Caco-2 (cell line): Measurements from ENCODE around the gene HPDL. TPM values are rescaled to one million over a fixed set of nuclear protein-coding genes. Genes with fewer than 3 reads are reported as not detected.
"Not testable (repeated sequence)": the region's sequence is repeated elsewhere in the genome, so short reads cannot be mapped to it uniquely, and the experiment has no call there.

Source experiments
- Bru-seq: library from RNA; stranded (reverse); fragments of 400-500 nt; gene quantifications from one replicate; lab custom pipeline; 2021; lab: Mats Ljungman, UMichigan
- BruChase-seq, 2 experiments: library from RNA; stranded (reverse); fragments of 400-500 nt; gene quantifications; one replicate each; lab custom pipeline; 2021; lab: Mats Ljungman, UMichigan
- BruUV-seq: library from RNA; stranded (reverse); fragments of 400-500 nt; replicated peaks from 2 replicates; lab custom pipeline; 2021; lab: Mats Ljungman, UMichigan
- CTCF ChIA-PET: fragments of 300-600 bp; sonication (Branson Sonifier 250); formaldehyde crosslinking; loops from one replicate; lab custom pipeline; 2022; ENCODE audit warnings: antibody characterized with exemption; lab: Charles Lee
- POLR2A ChIA-PET: fragments of 300-600 bp; sonication (Branson Sonifier 250); formaldehyde crosslinking; loops from one replicate; lab custom pipeline; 2022; ENCODE audit warnings: antibody characterized with exemption; lab: Charles Lee
- DNase-seq, 2 experiments: peaks; one replicate each; pipeline versions ENCODE4 v3.0.0 to v3.0.0-alpha.2; 2020 to 2022
- H3K27me3 ChIP-seq: replicated peaks from 2 replicates; pipeline ENCODE4 v1.6.0; 2011; ENCODE audit warnings: low read length; ENCODE audit not compliant: control insufficient read depth, insufficient read depth
- H3K36me3 ChIP-seq: 2 replicates; pipeline ENCODE4 v1.5.1; 2011; ENCODE audit warnings: low read length; ENCODE audit not compliant: control insufficient read depth, insufficient read depth
- H3K4me1 ChIP-seq: fragments of 250-450 bp; sonication (Bioruptor Pico); 2 replicates; pipeline ENCODE4 v1.5.1; 2020; ENCODE audit warnings: mild to moderate bottlenecking
- H3K4me3 ChIP-seq: 2 replicates; pipeline ENCODE4 v1.5.1; 2011; ENCODE audit warnings: low read depth, mild to moderate bottlenecking, control low read depth, low read length
- H3K9me3 ChIP-seq: fragments of 250-450 bp; sonication (Bioruptor Pico); 2 replicates; pipeline ENCODE4 v1.5.1; 2020; ENCODE audit warnings: mild to moderate bottlenecking, moderate library complexity
- H3K27ac Mint-ChIP-seq: one replicate; pipeline ENCODE4 v1.8.0; 2022; ENCODE audit warnings: mixed read lengths; ENCODE audit not compliant: unreplicated experiment
- H3K27me3 Mint-ChIP-seq: one replicate; pipeline ENCODE4 v1.8.0; 2022; ENCODE audit warnings: mixed read lengths; ENCODE audit not compliant: insufficient read depth, unreplicated experiment
- H3K36me3 Mint-ChIP-seq: one replicate; pipeline ENCODE4 v1.8.0; 2022; ENCODE audit warnings: mild to moderate bottlenecking, mixed read lengths; ENCODE audit not compliant: insufficient read depth, unreplicated experiment
- H3K4me1 Mint-ChIP-seq: one replicate; pipeline ENCODE4 v1.8.0; 2022; ENCODE audit warnings: low read depth, mixed read lengths; ENCODE audit not compliant: unreplicated experiment
- H3K4me3 Mint-ChIP-seq: one replicate; pipeline ENCODE4 v1.8.0; 2022; ENCODE audit warnings: mild to moderate bottlenecking, moderate library complexity, mixed read lengths; ENCODE audit not compliant: unreplicated experiment
- H3K9me3 Mint-ChIP-seq: one replicate; pipeline ENCODE4 v1.8.0; 2022; ENCODE audit warnings: mixed read lengths; ENCODE audit not compliant: unreplicated experiment
- intact Hi-C: fragments of 100-400 bp; cut with micrococcal nuclease; formaldehyde crosslinking; loops from one replicate; pipeline ENCODE4 v1.10.0; 2022; ENCODE audit not compliant: unreplicated experiment
- long read RNA-seq: library from polyadenylated mRNA; stranded (forward); transcript quantifications from one replicate; pipeline ENCODE4 v2.0.0, GENCODE V29; 2022
- total RNA-seq: library from RNA; stranded (reverse); gene quantifications from 2 replicates; pipeline ENCODE4 v1.2.3, GENCODE V29; 2022
- TF ChIP-seq, protein P1 (sequence below), 2 experiments: fragments of 200-600 bp in 1 of 2; IDR thresholded peaks; 1 replicate in 1 of 2; 2 replicates in 1 of 2; pipeline versions ENCODE4 v1.5.1 to v1.8.0; 2011 to 2022; ENCODE audit warnings: antibody characterized with exemption in 1 of 2, control low read depth in 1 of 2, inconsistent platforms in 1 of 2, low read depth in 1 of 2, low read length in 1 of 2, mild to moderate bottlenecking in 1 of 2, moderate library complexity in 1 of 2; ENCODE audit not compliant: insufficient read depth in 1 of 2, severe bottlenecking in 1 of 2, unreplicated experiment in 1 of 2

Gene HPDL
- total RNA-seq, result 78.2 and 90.6 TPM in 2 replicates
- percentile 91 among the genes with signal in this experiment for Bru-seq, nascent RNA
- BruChase-seq, experiment 1, labeled RNA remaining after a 2-hour chase, result percentile 97 among the genes with signal in this experiment
- BruChase-seq, experiment 2, labeled RNA remaining after a 6-hour chase, result percentile 86 among the genes with signal in this experiment
- long read RNA-seq, transcript HPDL-201 (1 exons, 1,629 nt), result major isoform, 123 of 123 reads
- long read RNA-seq, partial matches to known transcripts, result 0 of 123 reads
- long read RNA-seq, other reads (novel, unspliced or antisense), result 0 of 123 reads

DNA sequence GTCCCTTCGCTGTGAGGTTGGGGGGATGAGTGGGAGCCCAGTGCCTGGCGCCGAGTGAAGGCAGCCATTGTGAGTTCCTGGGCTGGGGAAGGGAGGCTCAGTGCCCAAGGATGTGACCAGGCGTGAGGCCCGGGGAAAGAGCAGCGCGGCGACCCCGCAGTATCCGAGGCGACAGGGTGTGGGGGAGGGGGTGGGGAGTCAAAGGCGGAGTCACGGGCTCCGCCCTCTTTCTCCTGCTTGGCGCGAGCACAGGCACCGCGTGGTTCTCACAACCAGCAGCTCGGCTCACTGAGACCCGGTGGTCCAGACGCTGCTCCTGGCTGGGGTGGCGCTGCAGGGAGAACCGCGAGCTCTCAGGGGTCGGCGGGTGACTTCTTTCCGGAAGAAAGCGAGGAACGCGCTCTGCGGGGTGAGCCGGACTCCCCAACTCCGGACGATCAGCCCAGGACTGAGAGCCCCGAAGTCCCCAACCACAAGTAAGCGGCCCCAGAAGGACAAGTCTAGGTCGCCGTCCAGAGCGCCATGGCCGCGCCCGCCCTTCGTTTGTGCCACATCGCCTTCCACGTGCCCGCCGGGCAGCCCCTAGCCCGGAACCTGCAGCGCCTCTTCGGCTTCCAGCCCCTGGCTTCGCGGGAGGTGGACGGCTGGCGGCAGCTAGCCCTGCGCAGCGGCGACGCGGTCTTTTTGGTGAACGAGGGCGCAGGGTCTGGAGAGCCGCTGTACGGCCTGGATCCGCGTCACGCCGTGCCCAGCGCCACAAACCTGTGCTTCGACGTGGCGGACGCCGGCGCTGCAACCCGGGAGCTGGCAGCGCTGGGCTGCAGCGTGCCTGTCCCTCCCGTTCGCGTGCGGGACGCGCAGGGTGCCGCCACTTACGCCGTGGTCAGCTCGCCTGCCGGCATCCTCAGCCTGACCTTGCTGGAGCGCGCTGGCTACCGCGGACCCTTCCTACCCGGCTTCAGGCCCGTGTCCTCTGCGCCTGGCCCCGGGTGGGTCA, at the start of gene HPDL:
Gene HPDL, plus strand, starts transcription at position 269 of the 997 bp plus-strand sequence. Its CDS starts 254 bp downstream, at position 523.
- POLR2A ChIA-PET, result interaction anchor here (1.0 to 4.6 kb wide), 8 partner anchors 9 to 507 kb away, joined by 3 to 68 read pairs (median 5); partner anchors contain the start of genes MUTYH, TESK2 and TOE1
- no peaks in the 10 kb centered on the region for H3K27me3 Mint-ChIP-seq

DNA sequence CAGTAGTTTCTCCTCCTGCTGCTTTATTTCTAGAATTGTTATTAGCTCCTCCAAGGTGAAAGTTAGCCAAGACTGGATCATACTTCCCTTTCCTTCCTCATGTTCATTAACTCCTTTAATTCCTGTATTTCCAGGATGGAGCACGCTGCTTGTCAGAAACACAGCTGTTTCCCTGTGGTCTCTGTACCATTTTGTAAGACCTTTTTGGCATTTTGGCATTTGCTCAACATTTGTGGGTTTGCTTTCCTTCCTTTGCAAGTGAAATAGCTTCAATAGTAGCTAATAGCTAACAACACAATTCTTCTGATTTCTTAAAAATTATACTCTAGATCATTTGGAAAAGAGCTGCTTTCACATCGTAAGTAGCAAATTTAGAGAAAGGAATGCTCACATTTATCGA, 44.3 kb upstream of the HPDL start:
- Mint-ChIP-seq H3K27ac (no peak overlapping the region), H3K9me3 (peaks cover 19% of the 10 kb centered on the region), H3K4me3 (no peak overlapping the region), H3K4me1 (no peaks in the 10 kb centered on the region), H3K27me3 (peaks cover 6% of the 10 kb centered on the region), H3K36me3 (no peaks in the 10 kb centered on the region)
- H3K4me3 ChIP-seq, result no peak overlapping the region
- no peaks in the 10 kb centered on the region for H3K4me1 ChIP-seq
- ChIA-PET POLR2A (no interaction called here), CTCF (interaction anchor here (0.8 kb wide), 1 partner anchor 92 kb away, joined by 7 read pairs; no protein-coding TSS in a partner anchor)
- H3K9me3 ChIP-seq, result no peaks in the 10 kb centered on the region
- no TSS peak for BruUV-seq
- TF ChIP-seq, protein P1, sequence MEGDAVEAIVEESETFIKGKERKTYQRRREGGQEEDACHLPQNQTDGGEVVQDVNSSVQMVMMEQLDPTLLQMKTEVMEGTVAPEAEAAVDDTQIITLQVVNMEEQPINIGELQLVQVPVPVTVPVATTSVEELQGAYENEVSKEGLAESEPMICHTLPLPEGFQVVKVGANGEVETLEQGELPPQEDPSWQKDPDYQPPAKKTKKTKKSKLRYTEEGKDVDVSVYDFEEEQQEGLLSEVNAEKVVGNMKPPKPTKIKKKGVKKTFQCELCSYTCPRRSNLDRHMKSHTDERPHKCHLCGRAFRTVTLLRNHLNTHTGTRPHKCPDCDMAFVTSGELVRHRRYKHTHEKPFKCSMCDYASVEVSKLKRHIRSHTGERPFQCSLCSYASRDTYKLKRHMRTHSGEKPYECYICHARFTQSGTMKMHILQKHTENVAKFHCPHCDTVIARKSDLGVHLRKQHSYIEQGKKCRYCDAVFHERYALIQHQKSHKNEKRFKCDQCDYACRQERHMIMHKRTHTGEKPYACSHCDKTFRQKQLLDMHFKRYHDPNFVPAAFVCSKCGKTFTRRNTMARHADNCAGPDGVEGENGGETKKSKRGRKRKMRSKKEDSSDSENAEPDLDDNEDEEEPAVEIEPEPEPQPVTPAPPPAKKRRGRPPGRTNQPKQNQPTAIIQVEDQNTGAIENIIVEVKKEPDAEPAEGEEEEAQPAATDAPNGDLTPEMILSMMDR (IDR thresholded peaks at IDR 0.05; ENCODE audit: insufficient read depth in 1 of 2, low read depth in 1 of 2, low read length in 1 of 2, severe bottlenecking in 1 of 2, unreplicated experiment in 1 of 2), result no peak
- H3K36me3 ChIP-seq, result no peaks in the 10 kb centered on the region
- intact Hi-C loops, result no loop called here
- H3K27me3 ChIP-seq, result no peaks in the 10 kb centered on the region
- no peak for DNase-seq

More for the DNA sequence above, at the start of gene HPDL:
- TSS peak; percentile 67 for BruUV-seq
- TF ChIP-seq, protein P1 (IDR thresholded peaks at IDR 0.05; ENCODE audit: insufficient read depth in 1 of 2, low read depth in 1 of 2, low read length in 1 of 2, severe bottlenecking in 1 of 2, unreplicated experiment in 1 of 2), result peak in 1 of 2 experiments; percentile 6
- H3K4me1 Mint-ChIP-seq, result peaks cover 16% of the 10 kb centered on the region
- peak within 1 kb of the TSS; percentile 98 for H3K4me3 ChIP-seq
- CTCF ChIA-PET, result interaction anchor here (1.2 to 1.9 kb wide), 2 partner anchors 23 to 315 kb away, joined by 4 to 14 read pairs; partner anchors contain the start of gene UROD
- H3K9me3 Mint-ChIP-seq, result no peaks in the 10 kb centered on the region
- peak within 1 kb of the TSS; percentile 89 for H3K4me3 Mint-ChIP-seq
- H3K9me3 ChIP-seq, result no peaks in the 10 kb centered on the region
- no peaks in the 10 kb centered on the region for H3K27me3 ChIP-seq
- H3K36me3 Mint-ChIP-seq, result peaks cover 53% of the 10 kb centered on the region
- peak; percentile 88 to 91 for DNase-seq
- H3K27ac Mint-ChIP-seq, result peak within 1 kb of the TSS; percentile 93
- peaks cover 36% of the 10 kb centered on the region for H3K4me1 ChIP-seq
- intact Hi-C loops, result no loop called here
- H3K36me3 ChIP-seq, result peaks cover 2% of the 10 kb centered on the region; the same call in 1 of the 2 replicates

DNA sequence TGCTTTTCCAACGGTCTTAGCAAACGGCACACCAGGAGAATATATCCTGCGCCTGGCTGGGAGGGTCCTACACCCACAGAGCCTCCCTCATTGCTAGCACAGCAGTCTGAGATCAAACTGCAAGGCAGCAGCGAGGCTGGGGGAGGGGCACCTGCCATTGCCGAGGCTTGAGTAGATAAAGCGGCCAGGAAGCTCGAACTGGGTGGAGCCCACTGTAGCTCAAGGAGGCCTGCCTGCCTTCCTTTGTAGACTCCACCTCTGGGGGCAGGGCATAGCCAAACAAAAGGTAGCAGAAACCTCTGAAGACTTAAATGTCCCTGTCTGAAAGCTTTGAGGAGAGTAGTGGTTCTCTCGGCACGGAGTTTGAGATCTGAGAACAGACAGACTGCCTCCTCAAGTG, 41.8 kb upstream of the HPDL start:
- CTCF ChIA-PET, H3K4me3 ChIP-seq, H3K27me3 ChIP-seq, H3K9me3 ChIP-seq, H3K4me3 Mint-ChIP-seq, DNase-seq, H3K4me1 ChIP-seq, H3K27ac Mint-ChIP-seq, H3K27me3 Mint-ChIP-seq, H3K36me3 Mint-ChIP-seq, POLR2A ChIA-PET, BruUV-seq, H3K36me3 ChIP-seq, intact Hi-C loops, H3K4me1 Mint-ChIP-seq: not testable (repeated sequence)
- H3K9me3 Mint-ChIP-seq, result peaks cover 19% of the 10 kb centered on the region

DNA sequence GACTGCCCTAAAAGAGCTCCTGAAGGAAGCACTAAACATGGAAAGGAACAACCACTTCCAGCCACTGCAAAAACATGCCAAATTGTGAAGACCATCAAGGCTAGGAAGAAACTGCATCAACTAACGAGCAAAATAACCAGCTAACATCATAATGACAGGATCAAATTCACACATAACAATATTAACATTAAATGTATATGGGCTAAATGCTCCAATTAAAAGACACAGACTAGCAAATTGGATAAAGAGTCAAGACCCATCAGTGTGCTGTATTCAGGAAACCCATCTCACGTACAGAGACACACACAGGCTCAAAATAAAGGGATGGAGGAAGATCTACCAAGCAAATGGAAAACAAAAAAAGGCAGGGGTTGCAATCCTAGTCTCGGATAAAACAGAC, 40.2 kb upstream of the HPDL start:
- DNase-seq, POLR2A ChIA-PET, CTCF ChIA-PET, H3K4me1 ChIP-seq, H3K27ac Mint-ChIP-seq, H3K36me3 ChIP-seq, H3K9me3 ChIP-seq, intact Hi-C loops, H3K4me3 ChIP-seq, H3K4me3 Mint-ChIP-seq, BruUV-seq, H3K36me3 Mint-ChIP-seq, H3K27me3 ChIP-seq, H3K27me3 Mint-ChIP-seq, H3K4me1 Mint-ChIP-seq: not testable (repeated sequence)
- H3K9me3 Mint-ChIP-seq, result peaks cover 12% of the 10 kb centered on the region

DNA sequence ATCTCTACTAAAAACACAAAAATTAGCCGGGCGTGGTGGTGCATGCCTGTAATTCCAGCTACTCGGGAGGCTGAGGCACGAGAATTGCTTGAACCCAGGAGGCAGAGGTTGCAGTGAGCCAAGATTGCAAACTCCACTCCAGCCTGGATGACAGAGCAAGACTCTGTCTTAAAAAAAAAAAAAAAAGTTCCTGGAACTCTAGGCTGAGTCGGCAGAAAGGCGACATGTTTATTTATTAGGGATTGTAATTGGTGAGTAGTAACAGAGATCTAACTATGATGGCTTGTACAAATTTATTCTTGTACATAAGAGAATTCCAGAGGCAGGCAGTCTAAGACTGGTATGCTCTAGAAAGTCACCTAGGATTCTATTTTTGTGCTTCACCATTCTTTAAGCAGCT, 35.7 kb upstream of the HPDL start:
- H3K27me3 Mint-ChIP-seq, DNase-seq, H3K4me3 ChIP-seq, H3K36me3 Mint-ChIP-seq, H3K4me1 Mint-ChIP-seq, CTCF ChIA-PET, H3K9me3 ChIP-seq, H3K9me3 Mint-ChIP-seq, H3K27me3 ChIP-seq, intact Hi-C loops, H3K36me3 ChIP-seq, BruUV-seq, H3K4me3 Mint-ChIP-seq, H3K4me1 ChIP-seq, H3K27ac Mint-ChIP-seq, POLR2A ChIA-PET: not testable (repeated sequence)
